ENCODE data around the gene RYR3. TPM values are rescaled to one million over a fixed set of nuclear protein-coding genes. Genes with fewer than 3 reads are reported as not detected.

The RYR3 gene
- total RNA-seq, 2 experiments from 2014 or later, result not detected

GRCh38 chr15:33910741-33911140 lies 600.0 kb downstream of the RYR3 start:
- intact Hi-C loops (cut with micrococcal nuclease), result no loop called here
- H3K27ac Mint-ChIP-seq, result no peak overlapping the region
- ATAC-seq, result no peak
- H3K9me3 Mint-ChIP-seq, result no peaks in the 10 kb centered on the region
- no peak for DNase-seq
- H3K4me1 Mint-ChIP-seq (ENCODE audit: low read depth), result peaks cover 5% of the 10 kb centered on the region
- TF ChIP-seq, protein P1, sequence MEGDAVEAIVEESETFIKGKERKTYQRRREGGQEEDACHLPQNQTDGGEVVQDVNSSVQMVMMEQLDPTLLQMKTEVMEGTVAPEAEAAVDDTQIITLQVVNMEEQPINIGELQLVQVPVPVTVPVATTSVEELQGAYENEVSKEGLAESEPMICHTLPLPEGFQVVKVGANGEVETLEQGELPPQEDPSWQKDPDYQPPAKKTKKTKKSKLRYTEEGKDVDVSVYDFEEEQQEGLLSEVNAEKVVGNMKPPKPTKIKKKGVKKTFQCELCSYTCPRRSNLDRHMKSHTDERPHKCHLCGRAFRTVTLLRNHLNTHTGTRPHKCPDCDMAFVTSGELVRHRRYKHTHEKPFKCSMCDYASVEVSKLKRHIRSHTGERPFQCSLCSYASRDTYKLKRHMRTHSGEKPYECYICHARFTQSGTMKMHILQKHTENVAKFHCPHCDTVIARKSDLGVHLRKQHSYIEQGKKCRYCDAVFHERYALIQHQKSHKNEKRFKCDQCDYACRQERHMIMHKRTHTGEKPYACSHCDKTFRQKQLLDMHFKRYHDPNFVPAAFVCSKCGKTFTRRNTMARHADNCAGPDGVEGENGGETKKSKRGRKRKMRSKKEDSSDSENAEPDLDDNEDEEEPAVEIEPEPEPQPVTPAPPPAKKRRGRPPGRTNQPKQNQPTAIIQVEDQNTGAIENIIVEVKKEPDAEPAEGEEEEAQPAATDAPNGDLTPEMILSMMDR (IDR thresholded peaks at IDR 0.05), result no peak
- no peaks in the 10 kb centered on the region for H3K36me3 Mint-ChIP-seq (ENCODE audit: low read depth)
- no peak overlapping the region for H3K4me3 Mint-ChIP-seq
- CTCF ChIA-PET, result interaction anchor here (1.4 kb wide), 1 partner anchor 38 kb away, joined by 3 read pairs; no protein-coding TSS in a partner anchor
- POLR2A ChIA-PET, result no interaction called here
- H3K27me3 Mint-ChIP-seq, result no peaks in the 10 kb centered on the region

DNA sequence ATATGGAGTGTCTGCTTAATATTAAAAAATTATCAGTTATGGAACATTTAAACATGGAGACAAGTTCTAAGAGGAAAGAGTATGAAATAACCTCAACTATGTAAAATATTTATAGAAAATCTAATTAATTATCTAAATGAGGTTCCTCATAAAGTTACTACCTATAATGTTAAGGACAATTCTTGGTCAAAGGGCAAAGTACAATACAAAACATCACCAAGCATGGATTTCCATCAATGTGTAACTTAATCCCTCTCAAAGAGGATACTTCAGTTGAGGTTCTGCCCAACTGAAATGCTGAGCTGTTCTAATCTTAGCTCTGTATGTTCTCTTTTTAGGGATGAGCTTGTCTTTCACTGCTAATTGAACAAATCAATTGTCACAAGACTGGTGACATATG lies 601.6 kb downstream of the RYR3 start:
- TF ChIP-seq, protein P1 (IDR thresholded peaks at IDR 0.05), result no peak
- Mint-ChIP-seq H3K4me3 (no peak overlapping the region), H3K4me1 (ENCODE audit: low read depth) (peaks cover 5% of the 10 kb centered on the region), H3K27me3 (no peaks in the 10 kb centered on the region), H3K36me3 (ENCODE audit: low read depth) (no peaks in the 10 kb centered on the region), H3K27ac (no peak overlapping the region), H3K9me3 (no peaks in the 10 kb centered on the region)
- no peak for DNase-seq
- no peak for ATAC-seq
- intact Hi-C loops (cut with micrococcal nuclease), result no loop called here
- POLR2A ChIA-PET, result no interaction called here
- CTCF ChIA-PET, result no interaction called here

- TF ChIP-seq, protein P1 (IDR thresholded peaks at IDR 0.05), result no peak
- ChIA-PET CTCF (no interaction called here), POLR2A (no interaction called here)
- no peaks in the 10 kb centered on the region for H3K27me3 Mint-ChIP-seq
- H3K27ac Mint-ChIP-seq, result no peak overlapping the region
- H3K4me1 Mint-ChIP-seq (ENCODE audit: low read depth), result peaks cover 5% of the 10 kb centered on the region
- no peak for ATAC-seq
- H3K9me3 Mint-ChIP-seq, result no peaks in the 10 kb centered on the region
- H3K4me3 Mint-ChIP-seq, result no peak overlapping the region
- no peaks in the 10 kb centered on the region for H3K36me3 Mint-ChIP-seq (ENCODE audit: low read depth)
- intact Hi-C loops (cut with micrococcal nuclease), result no loop called here
- DNase-seq, result no peak
These were observed 602.7 kb downstream of the RYR3 start for GRCh38 chr15:33913459-33913858.

Other genes starting within 250 kb of the RYR3 start
- gene FMN1, start 116.3 kb upstream of the RYR3 start, total RNA-seq, result under 1 TPM in 1 of 2 experiments, not detected in 1; 0.07 TPM